GM12874 (cell line): ENCODE measurements around the gene CYBA.

ENCODE experiments used
- TF ChIP-seq, protein P1 (sequence below): IDR thresholded peaks from 2 replicates; pipeline ENCODE4 v1.5.1; 2011; ENCODE audit warnings: low read depth, mild to moderate bottlenecking, control low read depth, low read length, moderate library complexity; ENCODE audit not compliant: insufficient read depth

CYBA gene

DNA sequence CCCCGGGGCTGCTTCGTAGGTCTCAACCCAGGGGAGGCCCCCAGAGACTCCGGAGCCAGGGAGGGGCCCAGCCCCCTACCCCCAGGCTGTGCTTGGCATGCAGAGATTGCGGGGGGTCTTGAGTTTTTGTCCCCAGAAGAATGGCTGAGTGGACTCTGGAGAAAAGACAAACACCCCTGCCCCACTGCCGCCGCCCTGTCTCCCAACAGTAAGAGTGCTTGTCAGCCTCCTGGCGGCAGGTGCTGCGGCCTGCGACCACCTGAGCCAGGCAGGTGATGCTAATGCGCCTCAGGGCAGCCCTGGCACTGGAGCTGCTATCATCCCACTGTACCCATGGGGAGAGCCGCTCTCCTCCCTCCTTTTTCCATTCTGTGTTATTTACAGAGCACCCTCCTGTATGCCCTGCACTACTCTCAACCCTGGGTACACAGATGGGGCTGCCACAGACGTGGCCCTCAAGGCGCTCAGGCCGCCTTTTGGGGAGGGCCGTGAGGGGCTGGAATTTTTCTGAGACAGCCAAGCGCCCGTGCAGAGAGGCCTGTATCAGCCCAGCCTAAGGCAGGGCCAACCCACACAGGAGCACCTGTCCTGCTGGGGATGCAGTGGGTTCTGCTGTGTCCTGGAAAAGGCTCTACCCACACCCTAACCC lies 15.1 kb downstream of the CYBA start:
- TF ChIP-seq, protein P1, sequence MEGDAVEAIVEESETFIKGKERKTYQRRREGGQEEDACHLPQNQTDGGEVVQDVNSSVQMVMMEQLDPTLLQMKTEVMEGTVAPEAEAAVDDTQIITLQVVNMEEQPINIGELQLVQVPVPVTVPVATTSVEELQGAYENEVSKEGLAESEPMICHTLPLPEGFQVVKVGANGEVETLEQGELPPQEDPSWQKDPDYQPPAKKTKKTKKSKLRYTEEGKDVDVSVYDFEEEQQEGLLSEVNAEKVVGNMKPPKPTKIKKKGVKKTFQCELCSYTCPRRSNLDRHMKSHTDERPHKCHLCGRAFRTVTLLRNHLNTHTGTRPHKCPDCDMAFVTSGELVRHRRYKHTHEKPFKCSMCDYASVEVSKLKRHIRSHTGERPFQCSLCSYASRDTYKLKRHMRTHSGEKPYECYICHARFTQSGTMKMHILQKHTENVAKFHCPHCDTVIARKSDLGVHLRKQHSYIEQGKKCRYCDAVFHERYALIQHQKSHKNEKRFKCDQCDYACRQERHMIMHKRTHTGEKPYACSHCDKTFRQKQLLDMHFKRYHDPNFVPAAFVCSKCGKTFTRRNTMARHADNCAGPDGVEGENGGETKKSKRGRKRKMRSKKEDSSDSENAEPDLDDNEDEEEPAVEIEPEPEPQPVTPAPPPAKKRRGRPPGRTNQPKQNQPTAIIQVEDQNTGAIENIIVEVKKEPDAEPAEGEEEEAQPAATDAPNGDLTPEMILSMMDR: no peak

DNA sequence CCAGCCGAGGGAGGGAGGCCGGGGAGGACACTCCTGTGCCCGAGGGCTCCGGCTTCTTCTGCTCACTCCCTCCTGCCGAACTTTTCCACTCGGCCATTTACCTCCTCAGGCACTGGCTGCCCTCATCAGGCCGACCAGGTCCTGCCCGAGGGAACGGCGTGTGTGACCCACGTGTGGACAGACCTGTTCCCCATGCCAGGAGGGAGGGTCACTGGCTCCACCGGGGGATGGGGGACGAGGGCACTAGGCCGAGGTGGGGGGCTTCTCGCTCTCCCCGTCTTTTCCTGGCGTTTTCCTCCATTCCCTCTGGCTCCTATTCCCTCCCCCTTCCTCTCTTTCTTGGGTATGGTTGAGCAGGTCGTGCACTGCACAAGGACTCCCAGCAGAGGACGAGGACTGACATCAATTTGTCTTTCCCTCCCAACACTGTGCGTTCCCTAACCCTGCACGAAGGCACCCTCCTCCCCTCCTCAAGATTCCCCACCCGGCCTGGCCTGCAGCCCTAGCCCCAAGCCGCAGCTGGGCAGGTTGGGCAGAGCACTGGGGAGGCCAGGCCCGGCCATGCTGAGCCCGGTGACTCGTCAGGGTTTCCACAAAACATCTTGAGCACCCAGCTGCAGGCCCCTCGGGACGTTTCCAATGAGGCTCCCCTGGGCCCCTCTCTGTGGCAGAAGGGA lies 15.7 kb downstream of the CYBA start:
- TF ChIP-seq, protein P1: no peak

DNA sequence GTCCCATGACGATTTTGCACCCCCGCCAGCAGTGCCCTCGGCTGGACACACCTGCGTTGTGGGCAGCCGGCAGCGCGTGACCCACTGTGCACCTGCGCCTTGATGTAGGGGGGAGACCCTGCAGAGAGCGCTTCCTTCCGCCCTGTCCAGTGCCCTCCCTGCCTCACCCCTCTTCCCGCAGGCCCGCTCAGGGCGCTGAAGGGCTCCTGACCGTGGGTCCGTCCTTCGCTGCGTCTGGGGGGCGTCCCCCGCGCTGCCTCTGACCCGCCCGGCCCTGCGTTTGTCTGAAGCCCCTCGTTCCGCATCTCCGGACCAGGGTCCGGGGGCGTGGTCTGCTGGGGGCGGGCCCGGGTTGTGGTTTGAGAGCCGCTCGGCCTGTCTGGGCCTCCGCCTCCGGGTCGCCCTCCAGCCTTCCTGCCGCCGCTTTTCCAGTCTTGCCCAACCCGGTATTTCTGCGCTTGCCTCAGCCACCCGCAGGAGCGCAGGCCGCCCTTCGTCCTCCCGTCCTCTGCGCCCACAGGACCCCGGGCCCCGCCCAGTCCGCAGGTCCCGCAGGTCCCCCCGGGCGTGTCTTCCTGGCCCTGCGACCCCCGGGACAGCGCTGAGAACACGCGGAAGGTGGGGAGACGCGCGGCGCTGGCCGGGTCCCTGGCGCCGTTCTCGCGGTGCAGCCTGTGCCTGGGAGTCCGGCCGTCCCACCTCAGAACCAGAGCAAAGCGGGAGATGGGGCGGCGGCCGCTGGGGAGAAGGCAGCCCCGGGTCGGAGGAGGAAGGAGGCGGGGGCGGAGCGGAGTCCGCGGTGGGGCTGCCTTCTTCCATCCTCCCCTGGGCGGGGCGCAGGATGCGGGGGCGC lies 16.5 kb downstream of the CYBA start:
- TF ChIP-seq, protein P1: no peak

DNA sequence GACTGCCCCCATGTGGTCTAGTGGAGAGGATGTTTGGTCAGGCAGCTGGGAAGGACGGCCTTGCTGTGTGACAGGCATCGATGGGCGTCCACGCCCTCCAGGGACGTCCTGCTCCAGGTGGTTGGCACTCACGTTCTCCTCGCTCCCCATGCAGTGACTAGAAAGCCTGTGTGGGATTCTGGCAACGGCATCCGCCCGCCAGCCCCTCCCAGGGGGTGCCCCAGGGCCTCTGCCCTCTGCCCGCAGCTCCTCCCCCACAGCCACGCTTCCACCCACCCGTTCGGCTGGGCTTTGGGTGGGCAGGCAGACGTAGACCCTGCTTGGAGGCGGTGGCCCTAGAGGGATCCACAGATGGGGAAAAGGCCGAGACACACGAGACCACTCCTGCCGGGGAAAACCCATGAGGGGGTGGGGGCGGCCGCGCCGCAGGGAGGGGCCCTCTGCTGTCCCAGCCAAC lies 17.1 kb downstream of the CYBA start:
- TF ChIP-seq, protein P1: peak; percentile 61

DNA sequence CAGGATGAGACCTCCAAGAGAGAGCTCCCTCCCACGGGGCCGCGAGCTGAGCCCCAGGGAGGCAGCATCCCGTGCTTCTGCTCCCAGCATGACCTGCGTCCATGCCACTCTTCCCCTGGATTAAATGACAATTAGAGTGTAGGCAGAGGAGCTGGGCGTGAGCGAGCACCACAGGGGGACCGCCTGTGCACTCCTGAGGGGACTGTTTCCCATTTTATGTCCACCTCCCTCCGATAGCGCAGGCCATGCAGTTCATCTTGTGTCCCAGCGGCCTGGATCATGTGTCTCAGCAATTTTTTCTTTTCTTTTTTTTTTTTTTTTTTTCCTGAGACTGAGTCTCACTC lies 18.3 kb downstream of the CYBA start:
- TF ChIP-seq, protein P1: no peak

DNA sequence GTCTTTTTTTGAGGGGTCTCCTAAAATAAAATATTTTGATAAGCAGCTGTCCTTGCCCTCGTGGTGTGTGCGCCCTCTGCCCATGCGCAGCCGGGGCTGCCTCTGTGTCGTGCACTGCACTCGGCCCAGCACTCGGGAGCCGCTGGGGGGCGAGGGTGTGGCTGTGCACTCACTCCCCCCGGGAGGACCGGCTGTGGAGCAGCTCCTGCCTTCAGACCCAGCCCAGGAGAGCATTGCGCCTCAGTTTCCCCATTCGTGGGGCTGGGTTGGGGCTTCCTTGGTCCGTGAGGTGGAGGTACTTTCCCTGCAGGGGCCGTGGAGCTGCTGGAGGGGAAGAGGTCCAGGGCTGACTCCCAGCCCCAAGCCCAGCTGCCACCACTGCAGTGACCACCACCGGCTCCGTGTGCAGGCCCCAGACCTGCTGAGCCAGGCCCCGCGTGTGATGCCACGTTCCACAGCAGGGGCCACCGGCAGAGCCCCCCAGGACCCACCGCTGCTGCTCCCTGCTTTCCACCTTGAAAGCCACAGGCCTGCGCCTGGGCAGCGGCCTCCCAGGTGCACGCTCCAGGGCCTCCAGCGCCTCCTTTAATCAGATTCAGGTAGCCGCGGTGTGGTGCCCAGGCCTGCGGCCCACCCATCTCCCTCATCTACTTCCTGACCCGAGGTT lies 18.8 kb downstream of the CYBA start:
- TF ChIP-seq, protein P1: no peak

DNA sequence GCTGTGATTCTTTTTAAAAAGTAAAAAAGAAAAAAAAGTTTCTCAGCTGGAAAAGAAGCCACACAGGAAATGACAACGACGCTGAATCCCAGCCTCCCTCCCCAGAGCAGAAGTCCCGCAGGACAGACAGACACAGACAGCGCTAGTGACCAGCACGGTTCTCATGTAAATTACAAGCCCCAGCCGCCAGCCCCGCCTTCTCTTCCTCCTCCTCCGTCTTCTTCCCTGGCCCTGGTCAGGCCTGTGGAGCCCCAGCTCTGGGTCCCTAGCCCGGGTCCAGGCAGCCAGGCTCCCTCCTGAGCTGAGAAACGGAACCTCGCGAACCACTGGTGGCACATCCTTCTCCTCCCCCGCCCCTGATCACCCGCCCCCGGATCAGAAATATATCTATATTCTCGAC lies 19.5 kb downstream of the CYBA start:
- TF ChIP-seq, protein P1: no peak
